Muscle layer of duodenum (tissue), 2 donors: ENCODE results near the gene TMEM163.

Source experiments
- H3K27ac ChIP-seq: one replicate; pipeline ENCODE4 v1.7.0; 2013; ENCODE audit warnings: mild to moderate bottlenecking, low read length
- H3K27me3 ChIP-seq: one replicate; pipeline ENCODE4 v1.7.0; 2013; ENCODE audit warnings: low read depth, mild to moderate bottlenecking, control low read depth, low read length
- H3K36me3 ChIP-seq, 2 donors: one replicate each; pipeline ENCODE4 v1.7.0; 2013; ENCODE audit warnings: low read length in 2 of 2, control low read depth in 1 of 2, mild to moderate bottlenecking in 1 of 2; ENCODE audit not compliant: insufficient read depth in 2 of 2, control insufficient read depth in 1 of 2
- H3K4me1 ChIP-seq, 2 donors: one replicate each; pipeline ENCODE4 v1.7.0; 2013; ENCODE audit warnings: low read length in 2 of 2, mild to moderate bottlenecking in 2 of 2, control low read depth in 1 of 2, moderate library complexity in 1 of 2; ENCODE audit not compliant: insufficient read depth in 2 of 2, control insufficient read depth in 1 of 2
- H3K4me3 ChIP-seq, 2 donors: one replicate each; pipeline ENCODE4 v1.7.0; 2013; ENCODE audit warnings: low read length in 2 of 2, low read depth in 1 of 2, mild to moderate bottlenecking in 1 of 2
- H3K9me3 ChIP-seq, 2 donors: one replicate each; pipeline ENCODE4 v1.7.0; 2013; ENCODE audit warnings: low read length in 2 of 2, control low read depth in 1 of 2, mild to moderate bottlenecking in 1 of 2; ENCODE audit not compliant: control insufficient read depth in 1 of 2
- donor health status: healthy.

Gene TMEM163

DNA sequence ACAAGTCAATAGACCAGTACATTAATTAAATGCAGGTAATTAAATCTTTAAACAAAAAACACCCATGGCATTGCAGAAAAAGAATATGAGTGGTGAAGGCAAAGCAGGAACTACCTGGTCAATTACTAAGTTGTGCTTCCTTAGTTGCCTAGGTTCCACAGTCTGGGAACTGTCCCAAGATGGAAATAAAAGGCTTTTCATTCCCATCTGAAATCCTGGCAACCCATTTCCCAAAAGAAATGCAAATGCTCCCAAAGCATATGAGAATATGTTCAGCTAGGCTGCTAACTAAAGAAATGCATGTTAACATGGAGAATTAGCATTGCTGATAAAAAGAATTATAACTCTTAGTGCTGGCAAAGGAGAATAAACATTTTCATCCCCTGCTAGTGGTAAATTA is 177.8 kb downstream of the TMEM163 start:
- Histone ChIP-seq H3K4me3 (no peak overlapping the region), H3K36me3 (no peaks in the 10 kb centered on the region), H3K9me3 (no peaks in the 10 kb centered on the region), H3K27me3 (no peaks in the 10 kb centered on the region), H3K27ac (no peak overlapping the region), H3K4me1 (no peaks in the 10 kb centered on the region)

GRCh38 chr2:134539981-134540380 is 178.8 kb downstream of the TMEM163 start:
- Histone ChIP-seq H3K27me3 (no peaks in the 10 kb centered on the region), H3K9me3 (no peaks in the 10 kb centered on the region), H3K36me3 (no peaks in the 10 kb centered on the region), H3K4me3 (no peak overlapping the region), H3K4me1 (no peaks in the 10 kb centered on the region), H3K27ac (no peak overlapping the region)

- Histone ChIP-seq H3K9me3 (no peaks in the 10 kb centered on the region), H3K36me3 (no peaks in the 10 kb centered on the region), H3K4me3 (no peak overlapping the region), H3K27ac (no peak overlapping the region), H3K4me1 (no peaks in the 10 kb centered on the region), H3K27me3 (no peaks in the 10 kb centered on the region)
Observed at GRCh38 chr2:134537702-134538101, 181.1 kb downstream of the TMEM163 start.

DNA sequence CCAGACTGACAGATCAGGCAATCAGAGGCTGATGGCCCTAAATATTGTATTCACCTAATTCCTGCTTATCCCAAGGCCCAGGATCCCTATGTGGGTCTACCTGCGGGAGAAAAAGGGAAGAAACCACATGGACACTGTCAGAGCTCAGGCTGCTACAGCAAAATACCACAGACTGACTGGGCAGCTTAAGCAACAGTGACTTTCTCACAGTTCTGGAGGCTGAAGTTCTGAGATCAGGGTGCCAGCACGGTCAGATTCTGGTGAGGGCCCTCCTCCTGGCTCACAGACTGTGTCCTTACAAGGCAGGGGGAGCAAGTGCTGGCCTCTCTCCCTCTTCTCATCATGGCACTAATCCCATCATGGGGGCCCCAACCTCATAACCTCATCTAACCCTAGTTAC is 181.7 kb downstream of the TMEM163 start:
- Histone ChIP-seq H3K36me3 (no peaks in the 10 kb centered on the region), H3K27me3 (no peaks in the 10 kb centered on the region), H3K4me1 (no peaks in the 10 kb centered on the region), H3K4me3 (no peak overlapping the region), H3K9me3 (no peaks in the 10 kb centered on the region), H3K27ac (no peak overlapping the region)

DNA sequence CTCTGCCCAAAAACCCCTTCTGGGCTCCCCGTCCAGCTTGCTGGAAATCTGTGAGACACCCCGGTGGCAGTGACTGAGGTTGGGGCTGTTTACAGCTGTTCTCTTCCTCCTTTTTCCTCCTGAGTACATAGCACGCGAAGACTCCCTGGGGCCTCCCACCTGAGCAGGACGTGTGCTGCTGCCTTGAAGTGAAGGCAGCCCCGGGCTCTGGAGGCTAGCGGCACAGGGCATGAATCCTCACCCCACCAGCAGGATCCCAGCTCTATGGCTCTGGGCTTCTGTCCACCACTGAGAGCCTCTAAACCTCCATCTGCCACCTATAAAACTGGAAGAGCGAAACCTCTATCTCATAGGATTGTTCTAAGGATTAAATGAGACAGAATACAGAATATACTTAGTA is 182.5 kb downstream of the TMEM163 start:
- no peak overlapping the region for H3K27ac ChIP-seq
- no peaks in the 10 kb centered on the region for H3K9me3 ChIP-seq
- H3K4me1 ChIP-seq: no peaks in the 10 kb centered on the region
- no peaks in the 10 kb centered on the region for H3K27me3 ChIP-seq
- no peak overlapping the region for H3K4me3 ChIP-seq
- no peaks in the 10 kb centered on the region for H3K36me3 ChIP-seq

DNA sequence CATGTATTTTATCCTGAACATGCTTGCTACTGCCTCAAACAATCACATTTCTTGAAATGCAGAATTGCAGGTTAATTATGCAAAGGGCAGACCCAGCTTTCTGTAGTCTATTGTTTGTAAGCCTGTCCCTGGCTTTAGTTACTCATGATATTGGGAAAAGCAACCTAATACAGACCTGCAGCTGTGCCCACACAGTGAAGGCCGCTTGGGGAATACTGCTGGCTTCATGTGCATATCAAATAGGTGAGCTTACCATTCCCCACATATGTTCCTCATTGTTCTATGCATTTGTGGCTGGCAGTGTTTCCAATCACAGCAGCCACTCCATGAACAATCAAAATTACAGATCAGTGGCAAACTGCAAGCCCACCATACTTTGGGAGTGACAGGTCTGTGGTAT is 186.3 kb downstream of the TMEM163 start:
- no peak overlapping the region for H3K4me3 ChIP-seq
- H3K27ac ChIP-seq: no peak overlapping the region
- no peaks in the 10 kb centered on the region for H3K9me3 ChIP-seq

DNA sequence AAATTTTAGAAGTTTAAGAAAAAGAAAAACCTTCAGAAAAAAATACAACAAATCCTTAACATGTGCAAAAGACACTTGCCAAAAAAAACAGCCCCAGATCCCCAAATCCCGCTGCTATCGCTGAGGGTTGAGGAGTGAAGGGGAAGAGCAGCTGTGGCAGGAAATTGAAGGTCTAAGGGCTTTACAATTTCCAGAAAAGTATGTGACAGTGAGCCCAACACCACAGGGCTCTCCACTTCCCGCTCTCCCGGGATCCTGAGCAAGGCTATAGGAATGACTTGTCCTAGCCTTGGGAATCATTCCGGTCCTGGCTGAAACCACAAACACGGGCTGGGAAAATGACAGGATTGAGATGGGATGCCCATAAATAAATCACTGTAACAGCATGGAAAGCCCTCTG is 191.4 kb downstream of the TMEM163 start:
- Histone ChIP-seq H3K27ac (no peak overlapping the region), H3K4me3 (no peak overlapping the region), H3K27me3 (no peaks in the 10 kb centered on the region), H3K9me3 (no peaks in the 10 kb centered on the region), H3K36me3 (no peaks in the 10 kb centered on the region), H3K4me1 (no peaks in the 10 kb centered on the region)

More for the DNA sequence above, 186.3 kb downstream of the TMEM163 start:
- no peaks in the 10 kb centered on the region for H3K27me3 ChIP-seq
- no peaks in the 10 kb centered on the region for H3K36me3 ChIP-seq
- no peaks in the 10 kb centered on the region for H3K4me1 ChIP-seq

DNA sequence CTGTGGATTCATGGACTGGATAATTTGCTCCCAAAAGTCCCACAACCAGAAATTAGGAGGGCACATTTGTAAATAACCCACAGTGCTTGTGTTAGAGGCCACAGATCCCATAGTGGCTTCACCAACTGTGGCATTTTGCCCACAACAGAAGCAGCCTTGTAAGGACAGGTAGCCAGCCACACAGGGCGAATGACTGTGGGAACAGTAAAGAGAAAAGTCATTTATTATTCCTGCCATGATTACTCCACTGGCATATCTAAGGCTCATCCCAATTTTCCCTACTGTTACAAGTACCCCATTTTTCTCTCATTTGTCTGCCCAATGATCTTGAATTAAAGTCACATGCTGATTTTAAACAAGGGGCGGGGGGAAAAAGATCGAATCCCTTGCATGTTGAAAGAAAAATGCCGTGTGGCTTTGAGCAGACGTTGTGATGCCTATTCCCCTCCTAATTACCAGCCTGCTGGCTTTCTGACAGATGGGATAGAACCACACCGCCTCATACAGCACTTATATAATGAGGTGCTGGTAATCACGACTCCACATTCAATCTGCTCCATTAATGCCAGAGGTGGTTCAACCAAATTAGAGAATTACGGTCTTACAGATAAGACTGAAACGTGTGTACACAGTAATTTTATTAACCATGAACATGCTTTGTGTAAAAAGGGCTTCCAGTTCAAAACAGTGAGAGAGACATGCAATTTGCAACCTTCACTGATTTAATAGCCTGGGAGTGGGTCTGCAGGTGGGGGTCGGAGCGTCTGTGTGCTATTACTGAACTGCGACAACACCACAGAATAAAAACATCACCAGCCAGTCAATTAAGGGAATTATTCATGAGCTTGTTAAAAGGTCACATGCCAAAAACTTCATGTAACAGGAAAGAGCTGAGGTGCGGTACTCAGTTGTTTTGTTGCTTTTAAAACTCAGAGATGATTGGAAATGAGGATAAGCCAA is 196.0 kb downstream of the TMEM163 start:
- H3K9me3 ChIP-seq: no peaks in the 10 kb centered on the region
- H3K4me3 ChIP-seq: no peak overlapping the region
- H3K4me1 ChIP-seq: no peaks in the 10 kb centered on the region
- no peaks in the 10 kb centered on the region for H3K36me3 ChIP-seq
- H3K27me3 ChIP-seq: no peaks in the 10 kb centered on the region
- H3K27ac ChIP-seq: no peak overlapping the region

- no peak overlapping the region for H3K27ac ChIP-seq
- no peaks in the 10 kb centered on the region for H3K27me3 ChIP-seq
- H3K4me3 ChIP-seq: no peak overlapping the region
- H3K36me3 ChIP-seq: no peaks in the 10 kb centered on the region
- H3K4me1 ChIP-seq: peaks cover 0 to 4% of the 10 kb centered on the region in 2 donors
- H3K9me3 ChIP-seq: no peaks in the 10 kb centered on the region
Observed at GRCh38 chr2:134518101-134518500, 200.7 kb downstream of the TMEM163 start.

GRCh38 chr2:134515137-134515536 is 203.7 kb downstream of the TMEM163 start:
- no peaks in the 10 kb centered on the region for H3K36me3 ChIP-seq
- no peaks in the 10 kb centered on the region for H3K9me3 ChIP-seq
- H3K27me3 ChIP-seq: no peaks in the 10 kb centered on the region
- peaks cover 0 to 4% of the 10 kb centered on the region in 2 donors for H3K4me1 ChIP-seq
- no peak overlapping the region for H3K27ac ChIP-seq
- no peak overlapping the region for H3K4me3 ChIP-seq

DNA sequence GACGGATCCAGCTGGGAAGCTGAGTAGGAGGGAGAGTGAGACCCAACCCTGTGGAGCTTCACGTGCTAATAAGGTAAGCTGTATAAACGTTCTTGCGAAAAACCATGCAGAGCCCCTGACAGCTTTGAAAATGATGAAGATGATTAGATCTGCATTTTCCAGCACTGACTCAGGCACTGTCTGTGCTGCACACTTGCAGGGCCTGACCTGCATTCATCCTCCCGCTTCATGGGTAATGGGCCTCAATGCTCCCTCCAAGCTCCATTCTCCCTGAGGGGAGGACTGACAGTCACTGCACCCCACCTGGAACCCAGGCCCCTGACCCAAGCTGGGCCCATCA is 205.4 kb downstream of the TMEM163 start:
- Histone ChIP-seq H3K4me3 (no peak overlapping the region), H3K9me3 (no peaks in the 10 kb centered on the region), H3K4me1 (peaks cover 0 to 4% of the 10 kb centered on the region in 2 donors), H3K27me3 (no peaks in the 10 kb centered on the region), H3K27ac (no peak overlapping the region), H3K36me3 (no peaks in the 10 kb centered on the region)
